Measurements from ENCODE around the gene PHLDB3.
"Not testable (repeated sequence)": the region's sequence is repeated elsewhere in the genome, so short reads cannot be mapped to it uniquely, and the experiment has no call there.

The PHLDB3 gene

DNA sequence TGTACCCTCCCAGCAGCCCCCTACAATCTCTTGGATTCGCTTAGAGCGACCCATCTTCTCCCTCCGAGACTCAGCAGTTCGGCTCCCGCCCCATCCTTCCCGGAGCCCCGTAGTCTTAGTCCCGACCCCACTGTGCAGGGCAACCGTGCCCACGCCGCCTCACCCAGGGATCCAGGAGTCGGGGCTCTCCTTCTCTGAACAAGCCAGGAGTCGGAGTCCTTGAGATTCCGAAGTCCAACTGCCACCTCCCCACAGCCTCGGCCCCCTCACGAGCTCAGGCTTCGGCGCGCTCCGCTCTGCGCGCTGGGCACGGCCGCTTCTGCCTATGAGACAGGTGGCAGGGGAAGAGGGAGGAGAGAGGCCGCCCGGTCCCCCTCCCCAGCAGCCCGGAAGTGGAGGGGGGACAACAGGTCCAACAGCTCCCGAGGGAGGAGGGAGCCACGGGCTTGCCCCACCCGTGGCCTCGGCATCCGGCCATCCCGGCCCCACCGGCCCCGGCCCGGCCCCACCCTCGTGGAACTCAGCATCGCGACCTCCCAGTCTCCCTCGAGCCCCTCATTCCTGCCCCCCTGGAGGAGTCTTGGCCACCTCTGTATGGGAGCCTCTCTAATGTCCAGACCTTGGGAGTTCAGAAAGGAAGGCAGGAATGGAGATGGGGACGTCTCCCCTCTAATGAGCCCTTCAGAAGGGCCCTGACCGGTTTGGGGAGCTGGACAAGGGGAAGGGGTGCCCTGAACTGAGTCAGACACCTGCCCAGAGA, at the start of gene PHLDB3:
Gene PHLDB3, minus strand, starts transcription at position 321 of the 760 bp plus-strand sequence. CDS start 628 bp downstream, outside the sequence.
- no peak for DNase-seq (ENCODE audit: insufficient read length, low spot score)
- peak; percentile 31 for FAIRE-seq

- DNase-seq (ENCODE audit: insufficient read length, low spot score): no peak
- no peak for FAIRE-seq
Observed at GRCh38 chr19:43553656-43554055, 49.1 kb upstream of the PHLDB3 start.

GRCh38 chr19:43552616-43553015, 48.1 kb upstream of the PHLDB3 start:
- FAIRE-seq: no peak
- no peak for DNase-seq (ENCODE audit: insufficient read length, low spot score)

- FAIRE-seq: no peak
- DNase-seq (ENCODE audit: insufficient read length, low spot score): no peak
Observed at GRCh38 chr19:43552198-43552450, 47.6 kb upstream of the PHLDB3 start.

DNA sequence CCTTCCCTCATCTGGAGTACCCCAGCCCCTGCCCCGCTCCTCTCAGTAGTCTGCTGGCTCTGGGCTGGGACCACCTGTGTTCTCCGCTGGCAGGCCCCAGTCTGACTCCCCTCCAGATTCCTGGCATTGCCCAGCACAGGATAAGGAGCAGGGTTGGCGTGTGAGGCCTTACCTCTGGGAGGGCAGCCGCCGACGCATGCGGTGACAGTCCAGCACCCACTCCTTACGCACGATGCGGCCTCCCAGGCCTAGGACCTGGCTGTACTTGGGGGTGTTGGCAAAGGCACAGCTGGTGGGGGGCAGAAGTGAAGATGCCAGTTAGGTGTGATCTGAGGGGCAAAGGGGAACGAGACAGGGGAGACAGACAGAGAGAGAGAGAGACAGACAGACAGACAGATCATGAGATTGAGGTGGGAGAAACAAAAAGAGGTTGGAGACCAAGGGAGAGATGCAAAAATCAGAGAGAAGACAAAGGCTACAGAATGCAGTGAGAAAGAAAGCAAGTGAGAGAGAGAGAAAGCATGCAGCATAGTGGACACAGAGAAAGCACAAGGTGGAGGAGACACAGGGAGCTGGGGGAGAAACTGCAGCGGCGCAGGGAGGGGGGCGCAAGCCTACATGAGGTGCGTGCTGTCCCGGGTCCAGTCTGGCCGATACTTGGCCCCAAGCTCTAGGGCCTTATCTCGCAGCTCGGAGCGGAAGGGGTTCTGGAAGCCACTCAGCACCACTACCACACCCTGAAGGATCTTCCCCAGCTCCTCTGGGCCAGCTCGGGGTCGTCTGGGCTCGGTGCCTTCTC, 47.1 kb upstream of the PHLDB3 start:
- DNase-seq (ENCODE audit: insufficient read length, low spot score) (no peak), FAIRE-seq (no peak)

GRCh38 chr19:43548706-43549105, 44.2 kb upstream of the PHLDB3 start:
- no peak for DNase-seq (ENCODE audit: insufficient read length, low spot score)

GRCh38 chr19:43547926-43548325, 43.4 kb upstream of the PHLDB3 start:
- FAIRE-seq; DNase-seq (ENCODE audit: insufficient read length, low spot score): not testable (repeated sequence)

More at GRCh38 chr19:43548706-43549105, 44.2 kb upstream of the PHLDB3 start:
- FAIRE-seq: no peak

DNA sequence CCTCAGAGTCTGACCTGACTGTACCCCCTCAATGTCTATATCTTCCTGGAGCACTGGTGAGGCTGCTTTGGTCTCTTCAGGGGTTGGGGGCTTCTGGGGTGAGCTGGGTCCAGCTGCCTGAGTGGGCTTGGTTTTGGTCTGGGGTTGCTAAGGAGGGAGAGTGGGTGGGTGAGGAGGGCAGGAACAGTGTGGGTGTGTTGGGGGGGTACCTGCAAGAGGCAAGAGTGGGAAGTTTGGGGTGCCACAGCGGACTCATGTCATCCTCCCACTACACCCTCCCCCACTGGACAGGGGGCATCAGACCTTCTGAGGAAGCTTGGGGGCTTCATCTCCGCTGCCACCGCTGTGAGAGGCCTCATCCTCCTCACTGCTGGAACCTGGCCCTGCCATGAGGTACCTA, 42.0 kb upstream of the PHLDB3 start:
- FAIRE-seq (no peak), DNase-seq (ENCODE audit: insufficient read length, low spot score) (no peak)

GRCh38 chr19:43545981-43546380, 41.4 kb upstream of the PHLDB3 start:
- FAIRE-seq (no peak), DNase-seq (ENCODE audit: insufficient read length, low spot score) (no peak)

GRCh38 chr19:43545276-43545675, 40.7 kb upstream of the PHLDB3 start:
- DNase-seq (ENCODE audit: insufficient read length, low spot score) (no peak), FAIRE-seq (no peak)

DNA sequence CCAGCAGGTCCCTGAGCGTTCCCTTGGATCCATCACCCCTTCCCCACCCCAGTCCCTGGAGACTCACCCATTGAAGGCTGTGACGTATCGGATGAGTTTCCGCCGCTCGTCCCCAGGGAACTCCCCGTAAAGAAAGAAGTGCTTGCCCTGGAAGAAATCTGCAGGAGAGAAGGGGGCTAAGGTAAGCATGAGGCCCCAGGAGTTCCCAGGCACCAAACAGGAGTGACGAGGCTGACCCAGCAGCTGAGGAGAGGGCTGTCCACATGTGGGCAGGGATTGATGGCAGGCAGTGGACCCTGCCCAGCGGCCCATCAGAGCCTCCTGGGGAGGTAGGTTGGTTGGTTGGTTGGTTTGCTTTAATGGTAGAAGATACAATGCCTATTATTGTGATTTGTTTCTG, 39.5 kb upstream of the PHLDB3 start:
- FAIRE-seq (no peak), DNase-seq (ENCODE audit: insufficient read length, low spot score) (no peak)

GRCh38 chr19:43541920-43542650, 37.5 kb upstream of the PHLDB3 start:
- FAIRE-seq (no peak), DNase-seq (ENCODE audit: insufficient read length, low spot score) (no peak)

GRCh38 chr19:43540381-43540780, 35.8 kb upstream of the PHLDB3 start:
- no peak for FAIRE-seq
- no peak for DNase-seq (ENCODE audit: insufficient read length, low spot score)

GRCh38 chr19:43538922-43539321, 34.4 kb upstream of the PHLDB3 start:
- DNase-seq (ENCODE audit: insufficient read length, low spot score) (no peak), FAIRE-seq (no peak)

GRCh38 chr19:43534816-43535761, 30.5 kb upstream of the PHLDB3 start:
- no peak for FAIRE-seq
- DNase-seq (ENCODE audit: insufficient read length, low spot score): no peak

DNA sequence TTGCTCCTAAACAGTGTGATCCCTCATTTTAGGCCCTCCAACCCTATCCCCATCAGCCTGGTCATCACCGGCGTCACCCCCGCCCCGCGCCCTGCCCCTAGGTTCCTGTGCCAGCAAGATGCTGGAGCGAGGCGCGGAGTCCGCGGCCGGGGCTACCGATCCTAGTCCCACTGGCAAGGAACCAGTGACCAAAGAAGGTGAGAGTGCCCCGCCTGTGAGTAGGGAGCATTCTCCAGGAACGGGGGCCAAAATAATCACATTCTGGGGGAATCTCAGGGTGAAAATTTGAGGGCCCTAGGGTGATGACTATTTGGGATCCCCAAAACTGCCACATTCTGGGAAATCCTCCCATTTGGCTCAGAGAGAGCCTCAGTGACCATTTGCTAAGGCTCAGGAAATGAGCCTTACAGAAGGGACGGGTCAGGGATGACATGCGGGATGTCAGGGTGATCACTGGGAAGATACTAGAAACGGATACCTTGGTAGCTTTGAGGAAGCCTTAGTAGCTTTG, 29.8 kb upstream of the PHLDB3 start:
- no peak for FAIRE-seq
- no peak for DNase-seq (ENCODE audit: insufficient read length, low spot score)

GRCh38 chr19:43533546-43534304, 29.2 kb upstream of the PHLDB3 start:
- FAIRE-seq: peak; percentile 86

DNA sequence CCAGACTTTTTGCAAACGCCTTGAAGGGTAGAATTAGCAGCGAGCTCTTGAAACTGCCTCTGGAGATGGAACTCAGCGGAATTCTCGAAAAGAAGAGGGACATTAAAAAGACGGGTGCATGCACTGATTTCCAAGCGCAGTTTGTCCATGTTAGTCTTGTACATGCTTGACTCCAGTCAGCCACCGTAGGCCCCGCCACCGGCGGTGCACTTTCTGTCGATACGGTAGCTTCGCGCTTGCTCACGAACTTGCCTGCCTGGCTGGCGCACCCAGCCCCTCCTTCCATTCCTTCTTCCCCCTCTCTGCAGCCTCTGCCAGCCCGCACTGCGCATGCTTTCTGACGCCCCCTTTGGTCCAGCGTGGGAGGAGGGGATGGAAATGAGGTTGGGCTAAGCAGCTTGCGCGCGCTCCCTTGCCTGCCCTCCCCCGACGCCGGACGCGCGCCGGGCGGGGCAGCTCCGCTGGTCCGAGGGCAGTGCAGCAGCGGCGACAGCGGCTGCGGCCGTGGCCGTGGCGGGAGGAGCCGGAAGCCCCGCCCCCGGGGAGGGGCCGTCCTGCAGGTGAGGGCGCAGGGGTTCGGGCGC, 28.5 kb upstream of the PHLDB3 start, which contains the start of gene ZNF575:
Gene ZNF575, plus strand, starts transcription at position 227 of the 584 bp plus-strand sequence. CDS start 1,235 bp downstream, outside the sequence.
- DNase-seq (ENCODE audit: insufficient read length, low spot score): peak; percentile 79
- FAIRE-seq: peak; percentile 98

More at GRCh38 chr19:43533546-43534304, 29.2 kb upstream of the PHLDB3 start:
- DNase-seq (ENCODE audit: insufficient read length, low spot score): peak; percentile 97

- DNase-seq (ENCODE audit: insufficient read length, low spot score) (no peak), FAIRE-seq (no peak)
Observed at GRCh38 chr19:43532571-43532961, 28.0 kb upstream of the PHLDB3 start.
